ENCODE data around the gene PGPEP1. TPM values are rescaled to one million over a fixed set of nuclear protein-coding genes. Genes with fewer than 3 reads are reported as not detected.
A peak's percentile ranks its signal among the peaks of the same experiment; 100 is the strongest.

PGPEP1 gene
- total RNA-seq, 1 donor from 2014 or later, result 36.1 TPM

DNA sequence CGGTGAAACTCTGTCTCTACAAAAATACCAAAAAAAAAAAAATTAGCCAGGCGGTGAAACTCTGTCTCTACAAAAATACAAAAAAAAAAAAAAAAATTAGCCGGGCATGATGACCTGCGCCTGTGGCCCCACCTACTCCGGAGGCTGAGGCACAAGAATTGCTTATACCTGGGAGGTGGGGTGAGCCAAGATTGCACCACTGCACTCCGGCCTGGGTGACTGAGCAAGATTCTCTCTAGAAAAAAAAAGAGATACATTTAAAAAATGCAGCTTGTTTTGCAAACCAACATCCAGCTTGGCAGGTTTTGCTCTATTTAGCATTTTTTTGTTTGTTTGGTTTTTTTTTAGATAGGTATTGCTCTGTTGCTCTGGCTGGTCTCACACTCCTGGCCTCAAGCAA lies 6.7 kb upstream of the PGPEP1 start:
- Mint-ChIP-seq H3K4me1 (ENCODE audit: unreplicated experiment) (peaks cover 11% of the 10 kb centered on the region), H3K36me3 (ENCODE audit: unreplicated experiment) (no peaks in the 10 kb centered on the region), H3K4me3 (ENCODE audit: unreplicated experiment) (no peak overlapping the region), H3K9me3 (ENCODE audit: unreplicated experiment) (no peaks in the 10 kb centered on the region), H3K27me3 (ENCODE audit: unreplicated experiment) (no peaks in the 10 kb centered on the region), H3K27ac (ENCODE audit: unreplicated experiment) (no peak overlapping the region)
- TF ChIP-seq, protein P1, sequence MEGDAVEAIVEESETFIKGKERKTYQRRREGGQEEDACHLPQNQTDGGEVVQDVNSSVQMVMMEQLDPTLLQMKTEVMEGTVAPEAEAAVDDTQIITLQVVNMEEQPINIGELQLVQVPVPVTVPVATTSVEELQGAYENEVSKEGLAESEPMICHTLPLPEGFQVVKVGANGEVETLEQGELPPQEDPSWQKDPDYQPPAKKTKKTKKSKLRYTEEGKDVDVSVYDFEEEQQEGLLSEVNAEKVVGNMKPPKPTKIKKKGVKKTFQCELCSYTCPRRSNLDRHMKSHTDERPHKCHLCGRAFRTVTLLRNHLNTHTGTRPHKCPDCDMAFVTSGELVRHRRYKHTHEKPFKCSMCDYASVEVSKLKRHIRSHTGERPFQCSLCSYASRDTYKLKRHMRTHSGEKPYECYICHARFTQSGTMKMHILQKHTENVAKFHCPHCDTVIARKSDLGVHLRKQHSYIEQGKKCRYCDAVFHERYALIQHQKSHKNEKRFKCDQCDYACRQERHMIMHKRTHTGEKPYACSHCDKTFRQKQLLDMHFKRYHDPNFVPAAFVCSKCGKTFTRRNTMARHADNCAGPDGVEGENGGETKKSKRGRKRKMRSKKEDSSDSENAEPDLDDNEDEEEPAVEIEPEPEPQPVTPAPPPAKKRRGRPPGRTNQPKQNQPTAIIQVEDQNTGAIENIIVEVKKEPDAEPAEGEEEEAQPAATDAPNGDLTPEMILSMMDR (IDR thresholded peaks at IDR 0.05), result no peak
- DNase-seq (ENCODE audit: extremely low spot score, unreplicated experiment), result no peak

DNA sequence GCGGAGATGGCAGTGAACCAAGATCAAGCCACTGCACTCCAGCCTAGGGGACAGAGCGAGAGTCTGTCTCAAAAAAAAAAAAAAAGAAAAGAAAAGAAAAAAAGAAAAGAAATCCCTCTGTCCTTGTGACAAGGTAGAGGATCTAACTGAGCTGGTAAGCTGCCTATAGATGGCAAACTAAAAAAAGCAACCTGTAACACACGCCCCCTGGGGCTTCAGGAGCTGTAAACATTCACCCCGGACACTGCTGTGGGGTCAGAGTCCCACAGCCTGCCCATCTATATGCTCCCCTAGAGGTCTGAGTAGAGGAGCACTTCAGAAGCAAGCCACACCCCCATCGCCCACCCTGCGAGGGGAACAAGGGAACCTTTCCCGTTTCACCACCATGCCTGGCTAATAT lies 4.3 kb upstream of the PGPEP1 start:
- Mint-ChIP-seq H3K27ac (ENCODE audit: unreplicated experiment) (no peak overlapping the region), H3K36me3 (ENCODE audit: unreplicated experiment) (no peaks in the 10 kb centered on the region), H3K4me1 (ENCODE audit: unreplicated experiment) (peaks cover 5% of the 10 kb centered on the region), H3K4me3 (ENCODE audit: unreplicated experiment) (no peak overlapping the region), H3K27me3 (ENCODE audit: unreplicated experiment) (no peaks in the 10 kb centered on the region), H3K9me3 (ENCODE audit: unreplicated experiment) (no peaks in the 10 kb centered on the region)
- TF ChIP-seq, protein P1 (IDR thresholded peaks at IDR 0.05), result no peak
- DNase-seq (ENCODE audit: extremely low spot score, unreplicated experiment), result no peak

DNA sequence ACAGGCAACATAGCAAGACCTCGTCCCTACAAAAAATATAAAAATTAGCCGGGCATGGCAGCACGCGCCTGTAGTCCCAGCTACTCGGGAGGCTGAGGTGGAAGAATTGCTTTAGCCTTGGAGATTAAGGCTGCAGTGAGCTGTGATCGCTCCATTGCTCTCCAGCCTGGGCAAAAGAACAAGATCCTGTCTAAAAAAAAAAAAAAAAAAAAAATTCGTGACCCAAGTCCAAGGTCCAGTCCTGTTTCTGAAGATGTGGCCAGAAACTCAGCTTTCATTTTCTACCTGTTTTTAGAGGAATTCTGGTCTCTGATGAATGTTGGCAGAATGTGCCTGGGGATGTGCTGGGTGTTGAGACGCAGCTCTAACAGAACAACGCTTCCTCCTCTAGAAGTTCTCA lies 1.9 kb upstream of the PGPEP1 start:
- Mint-ChIP-seq H3K27me3 (ENCODE audit: unreplicated experiment) (no peaks in the 10 kb centered on the region), H3K4me1 (ENCODE audit: unreplicated experiment) (peaks cover 12% of the 10 kb centered on the region), H3K27ac (ENCODE audit: unreplicated experiment) (no peak overlapping the region), H3K4me3 (ENCODE audit: unreplicated experiment) (no peak overlapping the region), H3K9me3 (ENCODE audit: unreplicated experiment) (no peaks in the 10 kb centered on the region), H3K36me3 (ENCODE audit: unreplicated experiment) (peaks cover 6% of the 10 kb centered on the region)
- TF ChIP-seq, protein P1 (IDR thresholded peaks at IDR 0.05), result no peak
- DNase-seq (ENCODE audit: extremely low spot score, unreplicated experiment), result no peak

GRCh38 chr19:18339723-18340122 lies 675 bp upstream of the PGPEP1 start:
- Mint-ChIP-seq H3K36me3 (ENCODE audit: unreplicated experiment) (peaks cover 10% of the 10 kb centered on the region), H3K27me3 (ENCODE audit: unreplicated experiment) (no peaks in the 10 kb centered on the region), H3K9me3 (ENCODE audit: unreplicated experiment) (no peaks in the 10 kb centered on the region), H3K27ac (ENCODE audit: unreplicated experiment) (no peak overlapping the region), H3K4me3 (ENCODE audit: unreplicated experiment) (peak overlapping the region; percentile 81), H3K4me1 (ENCODE audit: unreplicated experiment) (peaks cover 14% of the 10 kb centered on the region)
- DNase-seq (ENCODE audit: extremely low spot score, unreplicated experiment), result no peak
- TF ChIP-seq, protein P1 (IDR thresholded peaks at IDR 0.05), result peak; percentile 22

DNA sequence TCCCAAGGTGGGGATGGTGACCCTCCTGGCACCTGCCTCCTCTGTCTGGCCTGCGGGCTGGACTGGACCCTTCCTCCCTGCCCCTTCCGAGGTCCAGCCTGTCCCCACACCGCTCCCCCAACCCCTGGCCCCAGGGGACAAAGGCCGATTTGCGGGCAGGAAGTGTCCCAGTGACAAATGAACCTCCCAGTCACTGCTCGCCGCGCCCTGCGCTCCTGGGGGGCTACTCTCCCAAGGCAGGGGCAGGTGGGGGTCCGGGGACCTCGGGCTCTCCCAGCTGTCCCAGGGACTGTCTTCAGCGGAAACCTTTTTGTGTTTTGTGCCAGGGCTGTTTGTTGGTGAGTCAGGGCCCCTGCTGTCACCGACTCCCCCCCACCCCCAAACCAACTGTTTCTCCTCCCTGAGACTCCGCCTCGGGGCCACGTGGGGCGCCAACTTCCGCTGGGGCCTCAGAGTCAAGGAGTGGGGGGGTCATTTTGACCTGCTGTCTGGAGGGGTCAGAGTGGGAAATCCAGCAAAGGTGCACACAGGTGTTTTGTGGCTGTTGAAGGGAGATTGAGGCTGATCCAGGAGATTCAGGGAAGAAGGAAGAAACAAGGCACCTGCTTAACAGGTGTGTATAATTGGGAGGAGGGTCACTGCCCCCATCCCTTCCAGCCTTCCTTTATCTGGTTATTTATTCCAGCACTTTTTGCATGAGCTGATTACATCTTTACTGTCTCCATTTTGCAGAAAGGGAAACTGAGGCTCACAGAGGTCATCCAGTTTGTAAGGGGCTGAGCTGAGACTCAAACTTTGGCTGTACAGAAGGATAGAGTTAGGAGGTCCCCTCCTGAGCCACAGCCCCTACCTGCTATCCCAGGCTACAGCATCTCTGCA lies 831 bp downstream of the PGPEP1 start:
- TF ChIP-seq, protein P1 (IDR thresholded peaks at IDR 0.05), result no peak
- no peak for DNase-seq (ENCODE audit: extremely low spot score, unreplicated experiment)
- Mint-ChIP-seq H3K9me3 (ENCODE audit: unreplicated experiment) (no peaks in the 10 kb centered on the region), H3K36me3 (ENCODE audit: unreplicated experiment) (peaks cover 18% of the 10 kb centered on the region), H3K27ac (ENCODE audit: unreplicated experiment) (no peak overlapping the region), H3K4me1 (ENCODE audit: unreplicated experiment) (peaks cover 14% of the 10 kb centered on the region), H3K4me3 (ENCODE audit: unreplicated experiment) (peak overlapping the region; percentile 81), H3K27me3 (ENCODE audit: unreplicated experiment) (no peaks in the 10 kb centered on the region)
